HepG2 (cell line): ENCODE data around the gene NAIF1. TPM values are rescaled to one million over a fixed set of nuclear protein-coding genes. Genes with fewer than 3 reads are reported as not detected.

Source experiments
- ELF1 ChIP-seq: sonication (generic); formaldehyde crosslinking; IDR thresholded peaks from 2 replicates; pipeline ENCODE4 v1.4.0; 2020; ENCODE audit warnings: missing genetic modification reagents
- EZH2 ChIP-seq: conservative IDR thresholded peaks from 2 replicates; pipeline ENCODE4 v1.6.1; 2012; ENCODE audit warnings: mild to moderate bottlenecking, low read depth, low read length, moderate library complexity
- HMG20A ChIP-seq: IDR thresholded peaks from 2 replicates; pipeline ENCODE4 v1.6.1; 2016; ENCODE audit warnings: borderline replicate concordance
- KMT2A ChIP-seq: sonication (generic); formaldehyde crosslinking; IDR thresholded peaks from 2 replicates; pipeline ENCODE4 v1.4.0; 2020; ENCODE audit warnings: missing genetic modification reagents
- MED1 ChIP-seq: sonication (generic); formaldehyde crosslinking; IDR thresholded peaks from 2 replicates; pipeline ENCODE4 v1.4.0; 2020; ENCODE audit warnings: missing genetic modification reagents
- MEF2D ChIP-seq: sonication (generic); formaldehyde crosslinking; IDR thresholded peaks from 2 replicates; pipeline ENCODE4 v1.5.1; 2020; ENCODE audit warnings: mild to moderate bottlenecking, missing genetic modification reagents
- NPAS2 ChIP-seq: sonication (generic); formaldehyde crosslinking; IDR thresholded peaks from 2 replicates; pipeline ENCODE4 v1.8.0; 2022; ENCODE audit warnings: mild to moderate bottlenecking, missing genetic modification reagents, borderline replicate concordance
- NR2F1 ChIP-seq, 2 experiments: fragments of 450-650 bp in 1 of 2; formaldehyde crosslinking in 1 of 2; IDR thresholded peaks; 2 replicates each; pipeline versions ENCODE4 v1.5.0 to v1.6.1; 2016 to 2020; ENCODE audit warnings: mild to moderate bottlenecking in 1 of 2, missing compliant biosample characterization in 1 of 2, missing genetic modification reagents in 1 of 2, moderate library complexity in 1 of 2
- SP5 ChIP-seq: IDR thresholded peaks from 2 replicates; pipeline ENCODE4 v1.6.1; 2016; ENCODE audit warnings: low read depth, borderline replicate concordance
- SRSF1 ChIP-seq: fragments of 200-400 bp; formaldehyde crosslinking; optimal IDR thresholded peaks from 2 replicates; pipeline ENCODE3; 2017; ENCODE audit warnings: mild to moderate bottlenecking, low read depth, low read length, moderate library complexity
- ZNF263 ChIP-seq: sonication (generic); formaldehyde crosslinking; IDR thresholded peaks from 2 replicates; pipeline ENCODE4 v1.4.0; 2020; ENCODE audit warnings: missing genetic modification reagents
- ZNF670 ChIP-seq: sonication (generic); formaldehyde crosslinking; IDR thresholded peaks from 2 replicates; pipeline ENCODE4 v1.8.0; 2022; ENCODE audit warnings: mild to moderate bottlenecking, missing genetic modification reagents, borderline replicate concordance
- ZNF678 ChIP-seq: sonication (generic); formaldehyde crosslinking; IDR thresholded peaks from 2 replicates; pipeline ENCODE4 v1.4.0; 2020; ENCODE audit warnings: mild to moderate bottlenecking, missing genetic modification reagents
- ZNF703 ChIP-seq: sonication (generic); formaldehyde crosslinking; IDR thresholded peaks from 2 replicates; pipeline ENCODE4 v1.5.1; 2020; ENCODE audit warnings: missing genetic modification reagents, mild to moderate bottlenecking, moderate library complexity, borderline replicate concordance
- ZSCAN20 ChIP-seq: sonication (generic); formaldehyde crosslinking; IDR thresholded peaks from 2 replicates; pipeline ENCODE4 v1.4.0; 2020; ENCODE audit warnings: missing genetic modification reagents, mild to moderate bottlenecking, borderline replicate concordance
- ZSCAN9 ChIP-seq: IDR thresholded peaks from 2 replicates; pipeline ENCODE4 v1.6.1; 2016; ENCODE audit warnings: borderline replicate concordance
- polyA plus RNA-seq, 8 experiments: library from polyadenylated mRNA; depleted of rRNA in 3 of 8; stranded (reverse) in 7 of 8; unstranded in 1 of 8; fragments of >200 nt; fragmentation: Illumina TruSeq in 4 of 8; extraction: Trizol in 4 of 8; gene quantifications; 2 replicates each; pipeline versions ENCODE4 v1.2.1 to v1.2.3, GENCODE V29; 2011 to 2016; ENCODE audit warnings: low read depth in 4 of 8, missing spikeins in 1 of 8, mixed read lengths in 1 of 8; ENCODE audit not compliant: insufficient read depth in 1 of 8
- total RNA-seq, 5 experiments: library from RNA; depleted of rRNA; stranded (reverse); fragments of >200 nt; fragmentation: Illumina TruSeq; extraction: Trizol; gene quantifications; 2 replicates each; pipeline ENCODE4 v1.2.3, GENCODE V29; 2016; ENCODE audit warnings: low read depth in 1 of 5
- TF ChIP-seq, protein P1 (sequence below): sonication (generic); formaldehyde crosslinking; IDR thresholded peaks from 2 replicates; pipeline ENCODE4 v1.4.0; 2020; ENCODE audit warnings: mild to moderate bottlenecking, missing genetic modification reagents
- TF ChIP-seq, protein P2 (sequence below): fragments of 450-650 bp; IDR thresholded peaks from 2 replicates; pipeline ENCODE4 v1.6.1; 2016
- TF ChIP-seq, protein P3 (sequence below): IDR thresholded peaks from 2 replicates; pipeline ENCODE4 v1.6.1; 2018; ENCODE audit warnings: missing genetic modification reagents, mild to moderate bottlenecking, missing compliant biosample characterization
- TF ChIP-seq, protein P4 (sequence below): IDR thresholded peaks from 2 replicates; pipeline ENCODE4 v1.4.0; 2020; ENCODE audit warnings: mild to moderate bottlenecking, missing genetic modification reagents

NAIF1 gene
- total and polyA plus RNA-seq, 2 of the 13 experiments (the other 11 are each of a cell fraction or from before 2014, with no cell fraction given) = 6.0 to 6.9 TPM

DNA sequence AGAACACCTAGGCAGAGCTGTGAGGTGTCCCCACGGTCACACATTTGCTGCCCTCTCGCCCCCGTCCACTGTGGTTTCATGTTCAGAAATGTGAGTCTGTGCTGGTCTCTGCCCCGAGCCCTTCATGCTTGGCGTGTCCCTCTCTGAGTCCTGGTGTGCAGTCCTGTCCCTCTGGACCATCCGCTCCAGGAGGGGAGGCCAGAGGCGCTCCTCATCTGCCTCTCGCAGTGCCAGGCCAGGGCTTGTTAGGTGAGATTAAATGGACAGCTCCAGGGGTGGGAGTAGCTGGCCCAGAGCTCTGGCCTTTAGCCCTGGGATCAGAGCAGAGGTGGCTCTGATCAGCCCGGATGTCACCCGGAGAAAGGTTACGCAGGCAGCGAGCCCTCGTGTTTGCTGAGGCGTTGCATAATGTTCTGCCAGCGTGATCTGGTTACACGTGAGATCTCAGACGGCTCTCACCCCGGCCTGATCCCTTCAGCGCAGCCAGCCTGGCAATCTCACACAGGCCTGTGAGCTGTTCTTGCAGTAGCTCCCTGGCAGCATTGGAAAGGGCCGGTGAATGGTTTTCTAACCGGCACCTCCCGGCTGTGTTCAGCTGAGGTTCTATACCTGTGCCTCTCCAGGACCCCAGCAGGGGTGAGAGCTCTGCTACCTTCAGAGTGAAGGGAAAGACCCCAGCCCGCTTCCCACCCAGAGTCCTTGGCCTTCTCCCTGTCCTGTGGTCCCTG is 35.9 kb upstream of the NAIF1 start (continued):
- TF ChIP-seq ZSCAN20 (CRISPR knock-in tag) (no peak), NR2F1 (CRISPR knock-in tag; IDR thresholded peaks at IDR 0.05) (peak; percentile 92 to 93), ELF1 (CRISPR knock-in tag) (peak; percentile 68), ZNF670 (peak; percentile 71; the same call in 1 of the 2 replicates), KMT2A (CRISPR knock-in tag) (peak; percentile 66), ZNF678 (CRISPR knock-in tag) (peak; percentile 82), NPAS2 (CRISPR knock-in tag) (peak; percentile 98), EZH2 (no peak), MED1 (CRISPR knock-in tag) (peak; percentile 98), SRSF1 (no peak), ZSCAN9 (peak; percentile 96), MEF2D (CRISPR knock-in tag) (peak; percentile 97), HMG20A (peak; percentile 94), SP5 (CRISPR knock-in tag) (peak; percentile 84), ZNF703 (CRISPR knock-in tag) (peak; percentile 74; the same call in 1 of the 2 replicates), ZNF263 (CRISPR knock-in tag) (no peak)
- TF ChIP-seq, protein P1, sequence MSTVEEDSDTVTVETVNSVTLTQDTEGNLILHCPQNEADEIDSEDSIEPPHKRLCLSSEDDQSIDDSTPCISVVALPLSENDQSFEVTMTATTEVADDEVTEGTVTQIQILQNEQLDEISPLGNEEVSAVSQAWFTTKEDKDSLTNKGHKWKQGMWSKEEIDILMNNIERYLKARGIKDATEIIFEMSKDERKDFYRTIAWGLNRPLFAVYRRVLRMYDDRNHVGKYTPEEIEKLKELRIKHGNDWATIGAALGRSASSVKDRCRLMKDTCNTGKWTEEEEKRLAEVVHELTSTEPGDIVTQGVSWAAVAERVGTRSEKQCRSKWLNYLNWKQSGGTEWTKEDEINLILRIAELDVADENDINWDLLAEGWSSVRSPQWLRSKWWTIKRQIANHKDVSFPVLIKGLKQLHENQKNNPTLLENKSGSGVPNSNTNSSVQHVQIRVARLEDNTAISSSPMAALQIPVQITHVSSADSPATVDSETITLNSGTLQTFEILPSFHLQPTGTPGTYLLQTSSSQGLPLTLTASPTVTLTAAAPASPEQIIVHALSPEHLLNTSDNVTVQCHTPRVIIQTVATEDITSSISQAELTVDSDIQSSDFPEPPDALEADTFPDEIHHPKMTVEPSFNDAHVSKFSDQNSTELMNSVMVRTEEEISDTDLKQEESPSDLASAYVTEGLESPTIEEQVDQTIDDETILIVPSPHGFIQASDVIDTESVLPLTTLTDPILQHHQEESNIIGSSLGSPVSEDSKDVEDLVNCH = 0 out of 2 replicates have a peak, but pooled peaks have one; percentile 63
- TF ChIP-seq, protein P2, sequence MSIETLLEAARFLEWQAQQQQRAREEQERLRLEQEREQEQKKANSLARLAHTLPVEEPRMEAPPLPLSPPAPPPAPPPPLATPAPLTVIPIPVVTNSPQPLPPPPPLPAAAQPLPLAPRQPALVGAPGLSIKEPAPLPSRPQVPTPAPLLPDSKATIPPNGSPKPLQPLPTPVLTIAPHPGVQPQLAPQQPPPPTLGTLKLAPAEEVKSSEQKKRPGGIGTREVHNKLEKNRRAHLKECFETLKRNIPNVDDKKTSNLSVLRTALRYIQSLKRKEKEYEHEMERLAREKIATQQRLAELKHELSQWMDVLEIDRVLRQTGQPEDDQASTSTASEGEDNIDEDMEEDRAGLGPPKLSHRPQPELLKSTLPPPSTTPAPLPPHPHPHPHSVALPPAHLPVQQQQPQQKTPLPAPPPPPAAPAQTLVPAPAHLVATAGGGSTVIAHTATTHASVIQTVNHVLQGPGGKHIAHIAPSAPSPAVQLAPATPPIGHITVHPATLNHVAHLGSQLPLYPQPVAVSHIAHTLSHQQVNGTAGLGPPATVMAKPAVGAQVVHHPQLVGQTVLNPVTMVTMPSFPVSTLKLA = peak; percentile 81
- TF ChIP-seq, protein P3, sequence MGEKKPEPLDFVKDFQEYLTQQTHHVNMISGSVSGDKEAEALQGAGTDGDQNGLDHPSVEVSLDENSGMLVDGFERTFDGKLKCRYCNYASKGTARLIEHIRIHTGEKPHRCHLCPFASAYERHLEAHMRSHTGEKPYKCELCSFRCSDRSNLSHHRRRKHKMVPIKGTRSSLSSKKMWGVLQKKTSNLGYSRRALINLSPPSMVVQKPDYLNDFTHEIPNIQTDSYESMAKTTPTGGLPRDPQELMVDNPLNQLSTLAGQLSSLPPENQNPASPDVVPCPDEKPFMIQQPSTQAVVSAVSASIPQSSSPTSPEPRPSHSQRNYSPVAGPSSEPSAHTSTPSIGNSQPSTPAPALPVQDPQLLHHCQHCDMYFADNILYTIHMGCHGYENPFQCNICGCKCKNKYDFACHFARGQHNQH (CRISPR knock-in tag) = peak; percentile 98
- TF ChIP-seq, protein P4, sequence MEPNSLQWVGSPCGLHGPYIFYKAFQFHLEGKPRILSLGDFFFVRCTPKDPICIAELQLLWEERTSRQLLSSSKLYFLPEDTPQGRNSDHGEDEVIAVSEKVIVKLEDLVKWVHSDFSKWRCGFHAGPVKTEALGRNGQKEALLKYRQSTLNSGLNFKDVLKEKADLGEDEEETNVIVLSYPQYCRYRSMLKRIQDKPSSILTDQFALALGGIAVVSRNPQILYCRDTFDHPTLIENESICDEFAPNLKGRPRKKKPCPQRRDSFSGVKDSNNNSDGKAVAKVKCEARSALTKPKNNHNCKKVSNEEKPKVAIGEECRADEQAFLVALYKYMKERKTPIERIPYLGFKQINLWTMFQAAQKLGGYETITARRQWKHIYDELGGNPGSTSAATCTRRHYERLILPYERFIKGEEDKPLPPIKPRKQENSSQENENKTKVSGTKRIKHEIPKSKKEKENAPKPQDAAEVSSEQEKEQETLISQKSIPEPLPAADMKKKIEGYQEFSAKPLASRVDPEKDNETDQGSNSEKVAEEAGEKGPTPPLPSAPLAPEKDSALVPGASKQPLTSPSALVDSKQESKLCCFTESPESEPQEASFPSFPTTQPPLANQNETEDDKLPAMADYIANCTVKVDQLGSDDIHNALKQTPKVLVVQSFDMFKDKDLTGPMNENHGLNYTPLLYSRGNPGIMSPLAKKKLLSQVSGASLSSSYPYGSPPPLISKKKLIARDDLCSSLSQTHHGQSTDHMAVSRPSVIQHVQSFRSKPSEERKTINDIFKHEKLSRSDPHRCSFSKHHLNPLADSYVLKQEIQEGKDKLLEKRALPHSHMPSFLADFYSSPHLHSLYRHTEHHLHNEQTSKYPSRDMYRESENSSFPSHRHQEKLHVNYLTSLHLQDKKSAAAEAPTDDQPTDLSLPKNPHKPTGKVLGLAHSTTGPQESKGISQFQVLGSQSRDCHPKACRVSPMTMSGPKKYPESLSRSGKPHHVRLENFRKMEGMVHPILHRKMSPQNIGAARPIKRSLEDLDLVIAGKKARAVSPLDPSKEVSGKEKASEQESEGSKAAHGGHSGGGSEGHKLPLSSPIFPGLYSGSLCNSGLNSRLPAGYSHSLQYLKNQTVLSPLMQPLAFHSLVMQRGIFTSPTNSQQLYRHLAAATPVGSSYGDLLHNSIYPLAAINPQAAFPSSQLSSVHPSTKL (CRISPR knock-in tag) = peak; percentile 98
